Esophagus mucosa (tissue), 1 donor: ENCODE results near the gene SLC30A4. TPM values are rescaled to one million over a fixed set of nuclear protein-coding genes. Genes with fewer than 3 reads are reported as not detected.
"Not testable (repeated sequence)": the region's sequence is repeated elsewhere in the genome, so short reads cannot be mapped to it uniquely, and the experiment has no call there.

Experiments
- ATAC-seq: fragments of 200-7000 bp; cut with Tn5 transposase; one replicate; pipeline ENCODE4 v1.9.1; 2020
- total RNA-seq: library from RNA; stranded (reverse); gene quantifications from one replicate; pipeline ENCODE4 v1.2.4, GENCODE V29; 2023
- donor health status: DM: yes; HTN: yes; CAD: no.

The SLC30A4 gene
- total RNA-seq, 1 donor from 2014 or later: 7.4 TPM

DNA sequence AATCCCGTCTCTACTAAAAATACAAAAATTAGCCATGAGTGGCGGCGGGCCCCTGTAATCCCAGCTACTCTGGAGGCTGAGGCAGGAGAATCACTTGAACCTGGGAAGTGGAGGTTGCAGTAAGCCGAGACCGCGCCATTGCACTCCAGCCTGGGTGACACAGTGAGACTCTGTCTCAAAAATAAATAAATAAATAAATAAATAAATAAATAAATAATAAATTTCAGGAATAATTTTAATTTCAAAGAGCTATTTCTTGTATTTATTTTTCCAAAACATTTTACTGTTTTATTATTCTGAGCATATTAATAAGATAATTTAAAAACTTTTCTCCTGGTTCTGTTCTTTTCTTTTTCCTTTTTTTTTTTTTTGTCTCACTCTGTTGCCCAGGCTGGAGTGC lies 15.4 kb downstream of the SLC30A4 start:
- ATAC-seq: not testable (repeated sequence)

DNA sequence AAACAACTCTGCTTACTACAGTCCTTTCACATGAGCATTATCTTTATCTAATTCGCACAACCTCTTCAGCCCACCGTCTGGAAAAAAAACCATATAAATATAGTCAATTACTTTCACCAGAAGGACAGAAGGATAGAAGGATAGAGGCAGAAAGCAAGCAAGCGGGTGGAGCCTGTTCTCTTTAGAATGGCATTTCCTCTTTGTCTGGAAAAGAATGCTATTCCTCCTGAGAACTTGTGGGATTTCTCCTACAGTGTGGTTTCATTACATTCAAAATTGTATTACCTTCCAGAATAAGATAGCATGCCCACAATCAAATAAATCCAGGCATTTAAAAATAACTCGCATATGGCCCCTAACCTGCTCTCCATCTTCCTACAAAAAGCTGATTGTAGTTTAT lies 23.1 kb downstream of the SLC30A4 start:
- ATAC-seq: no peak

DNA sequence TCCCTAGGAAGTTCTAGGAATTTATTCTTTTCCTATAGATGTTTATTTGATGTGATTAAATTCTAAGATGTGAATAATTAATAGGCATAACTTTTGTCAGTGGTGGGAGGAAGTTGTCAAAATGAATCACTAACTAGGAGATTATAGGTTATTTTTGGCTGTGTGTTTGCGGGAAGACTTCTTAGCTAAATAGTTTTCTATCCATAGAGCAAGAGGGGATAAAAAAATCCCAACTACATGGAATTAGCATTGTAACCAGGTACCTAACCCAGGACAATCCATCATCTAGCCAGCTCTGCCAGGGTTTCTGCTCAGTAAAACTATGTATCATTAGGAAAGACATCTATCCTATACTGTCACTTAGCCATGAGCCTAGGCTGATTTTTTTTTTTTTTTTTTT lies 23.9 kb downstream of the SLC30A4 start:
- no peak for ATAC-seq

DNA sequence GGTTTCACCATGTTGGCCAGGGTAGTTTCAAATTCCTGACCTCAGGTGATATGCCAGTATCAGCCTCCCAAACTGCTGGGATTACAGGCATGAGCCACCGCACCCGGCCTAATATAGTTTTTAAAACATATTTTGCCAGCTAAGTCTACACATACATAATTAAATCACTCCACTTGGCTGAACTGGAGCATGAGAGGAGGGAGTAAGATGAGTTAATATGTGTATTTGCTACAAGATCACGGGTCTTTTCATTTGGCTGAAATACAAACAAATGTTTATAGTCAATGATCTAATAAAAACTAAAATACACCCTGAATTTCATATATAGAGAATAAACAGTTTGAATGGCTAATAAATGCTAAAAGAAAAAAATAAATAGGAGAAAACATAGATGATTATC lies 25.3 kb downstream of the SLC30A4 start:
- ATAC-seq: no peak

DNA sequence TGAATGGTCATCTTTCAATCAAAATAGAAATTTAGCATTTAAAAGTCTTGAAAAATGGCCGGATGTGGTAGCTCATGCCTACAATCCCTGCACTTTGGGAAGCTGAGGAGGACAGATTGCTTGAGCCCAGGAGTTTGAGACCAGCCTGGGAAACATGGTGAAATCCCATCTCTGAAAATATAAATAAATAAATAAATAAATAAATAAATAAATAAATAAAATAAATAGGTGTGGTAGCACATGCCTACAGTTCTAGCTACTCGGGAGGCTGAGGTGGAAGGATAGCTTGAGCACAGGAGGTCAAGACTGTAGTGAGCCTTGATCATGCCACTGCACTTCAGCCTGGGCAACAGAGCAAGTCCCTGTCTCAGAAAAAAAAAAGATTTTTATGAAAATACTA lies 25.9 kb downstream of the SLC30A4 start:
- ATAC-seq: no peak

DNA sequence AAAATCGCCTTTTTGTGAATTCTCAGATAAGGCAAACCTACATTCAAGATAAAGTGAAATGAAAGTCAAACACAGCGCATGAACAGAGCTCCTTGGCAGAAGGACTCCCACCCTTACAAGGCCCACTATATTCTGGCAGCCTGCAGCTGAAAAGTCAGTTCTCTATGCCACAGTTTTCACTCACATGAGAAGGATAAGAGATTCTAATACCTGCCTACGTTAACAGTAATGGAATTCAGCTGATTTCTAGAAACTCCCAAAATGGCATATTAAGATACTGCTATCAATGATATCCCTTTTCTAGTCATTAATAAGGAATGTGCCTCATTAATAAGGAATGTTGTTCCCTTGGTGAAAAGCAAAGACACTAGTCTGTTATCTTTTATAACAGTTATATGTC lies 27.0 kb downstream of the SLC30A4 start:
- ATAC-seq: no peak

DNA sequence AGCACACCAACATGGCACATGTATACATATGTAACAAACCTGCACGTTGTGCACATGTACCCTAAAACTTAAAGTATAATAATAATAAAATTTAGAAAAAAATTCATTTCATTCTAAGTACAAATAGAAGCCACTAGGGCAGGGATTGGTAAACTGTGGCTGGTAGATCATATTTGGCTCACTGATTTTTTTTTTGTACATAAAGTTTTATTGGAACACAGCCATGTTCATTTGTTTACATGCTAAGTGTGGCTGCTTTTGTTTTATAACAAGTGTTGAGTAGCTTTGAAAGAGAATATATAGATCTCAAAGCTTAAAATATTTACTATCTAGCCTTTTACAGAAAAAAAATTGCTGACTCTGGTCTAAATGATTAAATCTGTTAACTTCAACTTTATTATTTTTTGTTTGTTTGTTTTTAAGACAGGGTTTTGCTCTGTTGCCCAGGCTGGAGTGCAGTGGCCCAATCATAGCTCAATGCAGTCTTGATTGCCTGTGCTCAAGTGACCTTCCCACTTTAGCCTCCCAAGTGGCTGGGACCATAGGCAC lies 32.8 kb downstream of the SLC30A4 start:
- ATAC-seq: no peak

DNA sequence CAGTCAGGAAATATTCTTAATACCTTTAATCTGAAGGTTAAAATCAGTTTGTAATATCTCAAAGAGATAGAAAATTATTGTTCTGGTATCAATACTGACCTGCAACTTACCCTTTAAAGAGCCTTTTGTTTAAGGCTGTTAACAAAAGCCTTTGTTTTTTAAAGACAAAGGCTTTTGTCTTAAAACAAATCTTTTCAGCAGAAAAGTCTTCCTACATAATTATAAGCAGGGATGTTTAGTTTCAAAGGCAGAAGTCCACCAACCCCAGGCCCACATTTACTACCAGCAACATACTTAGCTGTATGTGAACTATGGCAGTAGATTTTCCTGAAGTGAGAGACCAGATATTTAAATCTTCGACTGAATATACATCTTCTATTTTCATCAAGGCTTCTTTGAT lies 36.2 kb downstream of the SLC30A4 start:
- ATAC-seq: no peak

DNA sequence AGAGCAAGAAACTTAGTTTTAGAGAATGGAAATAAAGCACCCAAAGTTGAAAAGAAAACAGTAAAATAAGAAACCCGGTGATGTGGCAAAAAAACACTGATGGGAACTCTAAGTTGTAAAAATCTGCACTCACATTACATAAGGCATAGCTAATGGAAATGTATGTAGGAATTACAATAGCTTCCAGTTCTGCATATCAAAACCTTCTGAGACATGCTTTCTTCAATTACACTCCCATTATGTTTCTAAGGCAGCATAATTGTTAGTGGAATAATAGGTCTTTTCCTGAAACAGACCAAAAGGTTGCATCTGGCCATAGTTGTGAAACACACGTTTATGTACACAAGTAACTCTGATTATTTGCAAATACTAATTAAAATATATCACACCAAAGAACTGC lies 41.4 kb downstream of the SLC30A4 start:
- no peak for ATAC-seq

DNA sequence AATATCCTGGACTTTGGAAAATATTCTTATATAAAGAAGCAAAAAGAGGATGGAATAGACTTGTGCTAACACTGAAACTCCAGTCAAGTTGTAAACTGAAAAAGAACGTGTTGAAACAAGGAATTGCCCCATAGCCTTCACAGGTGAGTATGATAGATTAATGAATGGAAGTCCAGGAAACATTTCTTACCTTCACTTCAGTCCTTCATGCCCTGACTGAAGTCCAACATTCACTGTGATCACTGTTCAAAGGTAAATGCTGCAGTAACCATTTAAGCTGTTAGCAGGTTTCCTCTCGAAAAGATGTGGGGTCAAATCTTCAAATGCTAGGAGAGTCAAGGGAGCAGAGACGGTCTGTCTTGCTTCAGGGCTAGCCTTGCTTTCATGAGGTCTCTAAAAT lies 46.1 kb downstream of the SLC30A4 start:
- no peak for ATAC-seq

DNA sequence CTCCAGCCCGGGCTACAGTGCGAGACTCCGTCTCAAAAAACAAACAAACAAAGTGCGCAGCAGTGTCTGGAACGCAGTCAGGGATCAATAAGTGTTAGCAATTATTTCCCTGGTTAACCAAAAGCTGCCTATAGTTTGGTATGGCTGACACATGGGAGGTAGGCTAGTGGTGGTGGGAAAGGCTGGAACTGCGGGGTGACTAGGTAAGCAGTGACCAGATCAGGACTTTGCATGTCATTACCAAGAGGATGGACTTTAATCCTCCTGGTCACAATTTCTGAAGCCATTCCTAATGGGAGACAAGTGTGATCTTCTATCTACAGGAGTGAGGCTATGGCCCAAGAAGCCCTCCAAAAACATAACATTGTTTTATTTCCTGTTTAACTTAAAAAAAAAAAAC lies 47.8 kb downstream of the SLC30A4 start:
- ATAC-seq: no peak

DNA sequence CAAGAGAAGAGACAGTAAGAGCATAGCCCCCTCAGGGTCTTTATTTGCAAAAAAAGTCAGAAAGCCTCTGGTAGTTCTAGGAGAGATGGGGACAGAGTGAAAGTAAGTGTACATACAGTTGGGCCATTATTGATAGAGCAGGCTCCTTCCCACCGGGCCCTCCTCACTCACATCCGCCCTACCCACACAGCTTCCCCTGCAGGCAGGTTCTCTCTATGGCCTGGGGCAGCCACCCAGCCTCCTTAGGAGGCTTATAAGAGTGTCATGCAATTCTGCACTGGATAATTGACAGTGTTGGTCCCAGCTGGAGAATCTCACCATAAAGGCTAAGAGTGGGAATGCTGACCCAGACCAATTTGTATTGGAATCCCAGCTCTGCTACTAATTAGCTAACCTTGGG lies 49.5 kb downstream of the SLC30A4 start:
- ATAC-seq: no peak

DNA sequence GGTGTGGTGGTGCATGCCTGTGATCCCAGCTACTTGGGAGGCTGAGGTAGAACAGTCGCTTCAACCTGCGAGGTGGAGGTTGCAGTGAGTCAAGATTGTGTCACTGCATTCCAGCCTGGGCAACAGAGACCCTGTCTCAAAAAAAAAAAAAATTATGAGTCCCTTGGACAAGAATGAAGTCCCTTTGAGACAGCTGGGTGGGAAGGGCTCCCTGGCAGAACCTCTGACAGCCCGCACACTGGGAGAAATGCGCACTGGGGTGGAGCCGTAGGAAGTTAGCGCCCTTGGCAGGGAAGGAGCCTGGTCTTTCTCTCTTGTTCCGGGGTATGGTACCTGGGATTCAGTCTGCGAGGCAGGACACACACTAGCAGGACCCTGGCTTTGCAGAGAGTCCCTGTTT lies 51.4 kb downstream of the SLC30A4 start:
- no peak for ATAC-seq

DNA sequence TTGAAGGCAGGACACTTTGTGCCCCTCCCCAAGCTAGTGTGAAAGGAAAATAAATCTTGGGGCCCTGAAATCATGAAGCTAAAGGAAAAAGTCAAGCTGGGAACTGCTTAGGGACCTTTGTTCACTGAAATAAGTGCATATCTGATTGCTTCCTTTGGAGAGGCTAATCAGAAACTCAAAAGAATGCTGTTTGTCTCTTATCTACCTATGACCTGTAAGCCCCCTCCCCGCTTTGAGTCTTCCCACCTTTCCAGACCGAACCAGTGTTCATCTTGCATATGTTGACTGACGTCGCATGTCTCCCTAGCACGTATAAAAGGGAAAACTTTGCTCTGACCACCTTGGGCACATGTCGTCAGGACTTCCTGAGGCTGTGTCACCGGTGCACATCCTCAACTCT lies 53.1 kb downstream of the SLC30A4 start:
- ATAC-seq: no peak

DNA sequence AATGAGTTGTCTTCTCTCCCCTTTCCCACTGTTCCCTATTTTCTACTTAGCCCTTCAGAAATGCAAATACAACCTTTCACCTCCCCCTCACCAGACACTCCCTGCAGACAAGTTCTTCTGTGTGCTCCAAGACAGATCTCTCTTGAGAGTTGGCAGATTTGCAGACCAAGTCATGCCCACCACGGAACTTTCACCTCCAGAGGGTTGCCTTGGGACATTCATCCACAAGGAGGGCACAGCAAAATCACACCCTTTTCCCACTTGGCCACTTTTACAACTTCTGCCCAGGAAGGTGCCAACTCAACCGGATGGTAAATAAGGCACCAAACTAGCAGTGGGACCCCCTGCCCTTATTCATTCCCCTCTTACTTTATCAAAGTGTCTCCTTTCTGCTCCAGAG lies 53.5 kb downstream of the SLC30A4 start:
- no peak for ATAC-seq

DNA sequence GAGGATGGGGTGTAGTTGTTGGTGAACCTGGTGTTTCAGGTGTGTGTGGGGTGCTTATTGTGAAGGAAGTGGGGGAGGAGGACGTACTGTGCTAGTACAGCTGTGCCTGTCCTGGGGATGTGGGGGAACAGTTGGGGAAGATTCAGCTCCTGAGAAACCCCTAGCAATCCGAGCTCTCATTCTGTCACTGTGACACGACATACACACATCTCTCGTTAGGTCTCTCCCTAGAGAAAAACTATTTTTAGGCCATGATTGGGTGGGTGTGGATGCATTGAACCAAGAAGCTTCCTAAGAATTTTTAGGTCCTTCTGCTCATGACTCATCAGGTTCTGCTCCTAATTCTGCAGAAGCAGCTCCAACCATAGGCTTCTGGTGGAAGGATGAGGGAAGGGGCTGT lies 54.3 kb downstream of the SLC30A4 start:
- ATAC-seq: no peak

DNA sequence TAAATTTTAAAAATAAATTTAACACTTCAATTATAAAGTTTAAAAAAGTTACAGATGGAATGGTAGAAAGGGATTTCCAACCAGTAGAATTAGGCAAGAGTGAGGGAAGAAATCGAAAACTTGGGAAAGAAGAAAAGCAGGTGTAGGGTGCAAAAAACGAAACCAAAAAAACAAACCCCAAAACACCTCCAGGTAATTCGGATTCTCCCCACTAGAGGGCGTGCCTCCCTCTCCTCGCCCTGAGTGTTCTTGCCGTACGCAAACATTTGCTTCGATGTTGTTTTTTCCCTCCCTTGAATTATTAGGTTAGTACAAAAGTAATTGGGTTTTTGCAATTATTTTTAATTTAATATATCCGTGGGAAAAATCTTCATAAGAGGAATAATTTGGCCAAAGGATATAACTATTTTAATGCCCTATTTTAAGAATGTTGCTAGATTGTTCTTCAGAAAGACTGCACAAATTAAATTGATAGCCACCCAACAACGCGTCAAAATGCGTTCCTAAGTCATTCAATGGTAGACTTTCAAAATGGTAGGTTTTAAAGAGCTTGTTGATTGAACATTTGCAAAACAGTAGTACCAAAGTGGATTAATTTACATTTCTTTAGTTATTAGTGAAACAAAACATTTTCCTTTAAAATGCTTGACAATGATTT lies 63.7 kb downstream of the SLC30A4 start:
- peak; percentile 45 for ATAC-seq

DNA sequence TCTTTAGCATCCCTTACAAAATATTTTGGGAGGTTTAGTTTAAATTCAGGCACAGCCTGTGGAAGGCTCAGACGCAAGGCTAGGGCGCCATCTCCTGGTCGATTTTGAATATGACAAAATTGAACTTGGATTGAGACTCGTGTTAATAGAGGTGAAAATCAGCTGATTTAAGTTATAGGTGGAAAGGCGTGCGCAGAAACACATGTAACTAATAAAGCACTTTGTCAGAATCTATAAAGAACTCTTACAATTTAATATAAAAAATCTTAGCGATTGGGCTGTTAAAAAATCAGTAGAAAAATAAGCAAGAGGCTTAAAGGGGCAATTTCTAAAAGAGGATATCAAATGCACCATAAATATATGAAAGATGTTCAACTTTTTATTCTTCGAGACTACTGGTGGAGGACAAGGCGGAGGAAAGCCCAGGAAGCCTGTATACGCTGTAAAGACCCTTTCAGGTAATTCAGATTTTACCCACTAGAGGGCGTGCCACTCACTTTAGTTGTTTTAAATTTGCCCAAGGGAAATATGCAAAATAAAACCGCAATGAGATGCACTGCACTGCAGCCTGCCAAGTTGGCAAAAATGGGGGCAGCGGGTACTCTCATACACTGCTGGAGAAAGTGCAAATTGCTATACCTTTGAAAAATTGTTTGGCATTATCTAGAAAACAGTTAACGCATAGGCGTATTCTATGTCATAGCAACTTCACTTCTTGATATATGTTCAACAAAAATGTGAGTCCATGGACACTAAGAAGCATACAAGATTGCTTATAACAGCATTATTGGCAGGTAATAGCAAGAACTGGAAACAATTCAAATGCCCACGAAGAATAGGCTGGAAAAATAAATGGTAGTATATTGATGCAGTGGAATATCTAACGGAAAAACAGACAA lies 64.7 kb downstream of the SLC30A4 start:
- peak; percentile 65 for ATAC-seq

DNA sequence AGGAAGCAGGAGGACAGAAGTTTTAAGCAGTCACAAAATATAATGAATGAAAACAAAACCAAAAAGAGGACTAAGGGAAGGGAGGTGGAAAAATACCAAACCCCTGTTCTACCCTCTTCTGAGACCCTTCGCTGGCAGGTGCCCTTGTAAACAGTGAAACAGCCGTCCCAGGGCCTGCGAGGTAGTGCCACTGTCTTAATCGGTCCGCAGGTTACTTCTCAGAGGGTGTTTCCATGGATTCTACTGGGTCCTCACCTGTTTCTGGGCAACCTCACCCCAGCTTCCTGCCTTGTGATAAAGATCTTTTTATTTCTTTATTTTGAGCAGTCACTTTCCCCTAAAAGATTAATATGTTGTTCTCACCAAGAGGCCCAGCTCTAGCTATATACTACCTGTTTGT lies 65.3 kb downstream of the SLC30A4 start:
- ATAC-seq: no peak

DNA sequence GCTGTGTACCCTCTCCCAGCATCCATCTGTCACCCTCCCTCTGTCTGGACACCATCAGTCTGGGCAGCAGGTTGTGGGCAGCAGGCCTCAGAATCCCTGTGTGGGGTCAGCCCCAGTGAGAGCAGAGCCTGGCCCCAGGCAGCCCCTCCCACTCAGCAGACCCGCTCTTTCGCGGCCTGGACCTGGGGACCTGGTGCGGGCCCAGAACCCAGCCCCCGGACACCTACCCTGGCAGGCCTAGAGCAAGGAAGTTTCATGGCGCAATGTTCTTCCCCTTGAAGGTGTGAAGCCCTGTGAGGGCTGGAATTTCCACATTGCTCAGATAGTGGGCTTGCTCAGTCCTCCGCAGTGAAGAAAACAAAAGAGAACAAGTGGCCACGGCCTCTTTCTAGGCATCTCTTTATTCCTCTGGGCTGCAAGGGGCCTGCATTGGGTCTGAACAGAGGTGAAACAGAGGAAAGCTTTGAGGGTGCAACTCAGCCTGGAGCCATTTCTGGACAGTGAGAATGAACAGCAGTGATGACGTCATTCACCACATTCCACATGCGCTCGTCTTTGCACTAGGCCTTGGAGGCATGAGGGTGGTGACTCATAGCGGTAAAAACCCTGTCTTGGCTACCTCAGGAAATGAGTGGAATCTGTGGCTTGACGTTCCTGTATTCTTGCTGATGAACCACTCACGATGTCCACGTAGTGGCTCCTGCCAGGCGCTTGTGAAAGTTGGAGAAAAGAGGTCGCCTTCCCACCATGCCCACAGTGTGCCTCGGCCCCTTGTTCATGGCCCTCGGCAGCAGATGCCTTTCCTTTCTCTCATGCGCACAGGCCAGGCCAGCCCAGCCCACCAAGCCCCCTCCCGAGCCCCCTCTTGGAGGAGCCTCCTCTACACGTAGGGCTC lies 66.1 kb downstream of the SLC30A4 start:
- peak; percentile 84 for ATAC-seq

DNA sequence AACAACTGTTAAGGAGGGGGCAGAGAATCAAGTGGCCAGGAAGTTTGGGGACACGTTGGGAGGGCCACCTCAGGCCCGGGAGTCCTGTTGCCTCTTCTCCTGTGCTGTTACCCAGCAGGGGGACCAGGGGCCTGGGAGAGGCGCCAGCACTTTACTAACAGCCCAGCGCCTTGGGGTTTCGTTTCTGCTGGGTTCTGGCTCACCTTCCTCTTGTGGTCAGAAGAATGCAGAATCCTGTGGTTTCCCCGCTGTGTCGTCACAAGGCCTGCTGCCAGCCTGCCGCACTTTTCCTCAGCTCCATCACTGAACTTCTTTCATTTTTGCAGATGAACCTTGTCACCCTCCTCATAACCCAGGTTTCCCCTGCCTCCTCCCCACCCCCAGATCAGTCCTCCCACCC lies 67.7 kb downstream of the SLC30A4 start:
- ATAC-seq: peak; percentile 21

DNA sequence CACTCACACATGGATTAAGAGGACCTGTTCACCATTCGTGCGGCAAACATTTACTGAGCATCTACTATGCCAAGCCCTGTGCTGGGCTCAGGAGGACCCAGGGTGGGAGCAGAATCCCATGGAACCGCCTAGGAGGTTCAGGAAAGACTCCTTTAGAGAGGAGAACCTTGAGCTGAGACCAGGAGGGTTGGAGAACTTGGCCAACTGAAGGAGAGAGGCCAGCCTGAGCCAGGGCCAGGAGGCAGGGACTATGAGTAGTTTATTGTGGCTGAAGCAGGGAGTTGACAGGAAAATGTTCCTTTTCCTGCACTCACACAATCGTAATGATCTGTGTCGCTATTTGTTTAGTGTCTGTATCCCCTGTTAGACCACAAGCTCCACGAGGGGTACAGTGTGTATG lies 71.3 kb downstream of the SLC30A4 start:
- no peak for ATAC-seq
